IPS-18a (cell line): ENCODE data around the gene USP24.

Source experiments
- H3K27ac ChIP-seq: one replicate; pipeline ENCODE4 v1.5.1; 2013; ENCODE audit warnings: low read length
- H3K27me3 ChIP-seq: one replicate; pipeline ENCODE4 v1.6.1; 2013; ENCODE audit warnings: mild to moderate bottlenecking, low read length; ENCODE audit not compliant: control insufficient read depth, insufficient read depth
- H3K36me3 ChIP-seq: one replicate; pipeline ENCODE4 v1.6.1; 2013; ENCODE audit warnings: low read depth, low read length; ENCODE audit not compliant: control insufficient read depth
- H3K4me1 ChIP-seq: one replicate; pipeline ENCODE4 v1.6.1; 2013; ENCODE audit warnings: low read depth, low read length; ENCODE audit not compliant: control insufficient read depth
- H3K4me3 ChIP-seq: one replicate; pipeline ENCODE4 v1.5.1; 2013; ENCODE audit warnings: low read length
- H3K9ac ChIP-seq: one replicate; pipeline ENCODE4 v1.6.1; 2013; ENCODE audit warnings: mild to moderate bottlenecking, low read length, moderate library complexity
- H3K9me3 ChIP-seq: one replicate; pipeline ENCODE4 v1.6.1; 2013; ENCODE audit warnings: low read depth, low read length; ENCODE audit not compliant: control insufficient read depth

The USP24 gene

GRCh38 chr1:55061000-55061705 is 154.0 kb downstream of the USP24 start:
- Histone ChIP-seq H3K27ac (no peak overlapping the region), H3K4me3 (no peak overlapping the region), H3K4me1 (no peaks in the 10 kb centered on the region), H3K27me3 (no peaks in the 10 kb centered on the region), H3K36me3 (peaks cover 40% of the 10 kb centered on the region), H3K9me3 (no peaks in the 10 kb centered on the region), H3K9ac (no peak overlapping the region)

DNA sequence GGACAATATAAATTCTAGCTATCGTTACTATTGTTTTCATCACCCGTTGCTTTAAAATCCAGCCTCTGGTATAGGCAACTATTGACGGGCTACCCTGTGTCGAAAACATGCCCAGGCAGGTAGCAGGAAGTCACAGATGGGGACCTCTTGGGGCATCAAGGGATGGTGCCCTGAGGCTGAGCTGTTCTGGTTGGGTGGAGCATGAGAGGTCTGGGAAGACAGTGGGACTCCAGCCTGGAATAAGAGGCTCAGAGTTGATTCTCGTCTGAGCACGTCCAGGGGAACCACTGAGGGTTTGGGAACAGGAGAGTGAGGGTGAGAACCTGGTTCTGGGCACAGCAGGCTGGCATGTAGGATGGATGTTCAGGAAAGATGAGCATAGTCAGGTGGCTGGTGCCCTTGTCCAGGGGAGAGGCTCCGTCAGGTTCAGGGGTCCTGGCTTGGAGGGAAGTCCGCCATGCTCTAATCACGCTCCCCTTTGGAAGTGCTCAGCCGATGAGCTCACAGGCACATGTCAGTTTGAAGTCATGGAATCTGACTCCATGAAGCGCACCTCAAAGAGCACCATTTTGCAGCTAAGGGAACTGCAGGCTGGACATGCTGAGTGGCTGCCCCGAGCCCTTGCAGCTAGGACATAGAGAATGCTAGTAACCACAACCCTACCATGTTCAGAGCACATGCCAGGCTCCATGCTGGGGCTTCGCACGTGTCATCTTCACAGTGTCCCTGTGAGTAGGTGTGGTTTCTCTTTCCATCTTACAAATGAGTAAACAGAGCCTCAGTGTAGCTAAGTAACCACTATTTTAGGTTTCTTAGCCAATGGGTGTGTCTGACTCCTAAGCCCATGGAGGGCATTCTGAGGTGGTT is 154.8 kb downstream of the USP24 start:
- no peaks in the 10 kb centered on the region for H3K4me1 ChIP-seq
- no peaks in the 10 kb centered on the region for H3K27me3 ChIP-seq
- H3K4me3 ChIP-seq, result no peak overlapping the region
- no peaks in the 10 kb centered on the region for H3K9me3 ChIP-seq
- no peak overlapping the region for H3K27ac ChIP-seq
- no peak overlapping the region for H3K9ac ChIP-seq
- peaks cover 36% of the 10 kb centered on the region for H3K36me3 ChIP-seq

- Histone ChIP-seq H3K27ac (no peak overlapping the region), H3K9ac (no peak overlapping the region), H3K4me1 (no peaks in the 10 kb centered on the region), H3K4me3 (no peak overlapping the region), H3K27me3 (no peaks in the 10 kb centered on the region), H3K36me3 (peaks cover 37% of the 10 kb centered on the region), H3K9me3 (no peaks in the 10 kb centered on the region)
These were observed 155.6 kb downstream of the USP24 start for GRCh38 chr1:55059302-55060132.

DNA sequence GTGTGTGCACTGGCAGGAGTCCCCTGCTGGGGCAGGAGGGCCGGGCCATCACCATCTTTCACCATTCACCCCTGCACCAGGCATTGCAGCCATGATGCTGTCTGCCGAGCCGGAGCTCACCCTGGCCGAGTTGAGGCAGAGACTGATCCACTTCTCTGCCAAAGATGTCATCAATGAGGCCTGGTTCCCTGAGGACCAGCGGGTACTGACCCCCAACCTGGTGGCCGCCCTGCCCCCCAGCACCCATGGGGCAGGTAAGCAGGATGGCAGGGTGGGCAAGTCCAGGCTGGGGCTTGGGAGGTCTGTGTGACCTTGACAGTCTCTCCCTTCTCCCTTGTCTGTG is 157.2 kb downstream of the USP24 start:
- Histone ChIP-seq H3K27ac (no peak overlapping the region), H3K9me3 (no peaks in the 10 kb centered on the region), H3K27me3 (no peaks in the 10 kb centered on the region), H3K9ac (no peak overlapping the region), H3K4me3 (no peak overlapping the region), H3K36me3 (peaks cover 50% of the 10 kb centered on the region), H3K4me1 (no peaks in the 10 kb centered on the region)

DNA sequence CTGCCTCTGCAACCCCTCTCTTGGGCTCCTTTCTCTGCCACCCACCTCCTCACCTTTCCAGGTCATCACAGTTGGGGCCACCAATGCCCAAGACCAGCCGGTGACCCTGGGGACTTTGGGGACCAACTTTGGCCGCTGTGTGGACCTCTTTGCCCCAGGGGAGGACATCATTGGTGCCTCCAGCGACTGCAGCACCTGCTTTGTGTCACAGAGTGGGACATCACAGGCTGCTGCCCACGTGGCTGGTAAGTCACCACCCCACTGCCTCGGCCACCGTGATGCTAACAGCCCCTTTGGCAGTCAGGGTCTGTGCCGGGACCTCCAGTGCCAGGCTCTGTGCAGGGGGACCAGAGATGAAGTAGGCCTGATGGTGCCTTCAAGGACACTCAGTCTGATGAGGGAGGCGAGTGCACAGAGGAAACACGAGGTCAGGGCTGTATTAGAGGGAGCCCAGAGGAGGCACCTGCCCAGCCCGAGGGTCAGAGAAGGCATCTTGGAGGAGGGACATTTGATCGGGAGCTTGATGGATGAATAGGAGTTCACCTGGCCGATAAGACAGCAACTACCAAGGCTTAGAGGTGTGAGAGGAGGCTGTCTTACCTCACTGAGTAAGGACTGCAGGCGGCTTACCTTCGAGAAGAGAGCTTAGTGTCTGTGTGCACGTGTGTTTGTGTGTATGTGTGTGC is 157.8 kb downstream of the USP24 start:
- no peaks in the 10 kb centered on the region for H3K9me3 ChIP-seq
- no peaks in the 10 kb centered on the region for H3K27me3 ChIP-seq
- H3K9ac ChIP-seq, result no peak overlapping the region
- H3K27ac ChIP-seq, result no peak overlapping the region
- H3K4me1 ChIP-seq, result no peaks in the 10 kb centered on the region
- peaks cover 51% of the 10 kb centered on the region for H3K36me3 ChIP-seq
- no peak overlapping the region for H3K4me3 ChIP-seq

- no peaks in the 10 kb centered on the region for H3K9me3 ChIP-seq
- H3K27ac ChIP-seq, result no peak overlapping the region
- H3K4me3 ChIP-seq, result no peak overlapping the region
- H3K9ac ChIP-seq, result no peak overlapping the region
- H3K36me3 ChIP-seq, result peaks cover 52% of the 10 kb centered on the region
- no peaks in the 10 kb centered on the region for H3K27me3 ChIP-seq
- no peaks in the 10 kb centered on the region for H3K4me1 ChIP-seq
These were observed 158.6 kb downstream of the USP24 start for GRCh38 chr1:55056632-55056992.

- no peak overlapping the region for H3K9ac ChIP-seq
- H3K36me3 ChIP-seq, result peaks cover 49% of the 10 kb centered on the region
- H3K9me3 ChIP-seq, result no peaks in the 10 kb centered on the region
- H3K27ac ChIP-seq, result no peak overlapping the region
- no peaks in the 10 kb centered on the region for H3K4me1 ChIP-seq
- no peak overlapping the region for H3K4me3 ChIP-seq
- H3K27me3 ChIP-seq, result no peaks in the 10 kb centered on the region
These were observed 159.1 kb downstream of the USP24 start for GRCh38 chr1:55055951-55056631.

- no peak overlapping the region for H3K9ac ChIP-seq
- H3K9me3 ChIP-seq, result no peaks in the 10 kb centered on the region
- no peak overlapping the region for H3K27ac ChIP-seq
- H3K4me1 ChIP-seq, result no peaks in the 10 kb centered on the region
- no peaks in the 10 kb centered on the region for H3K27me3 ChIP-seq
- no peak overlapping the region for H3K4me3 ChIP-seq
- peaks cover 45% of the 10 kb centered on the region for H3K36me3 ChIP-seq
These were observed 159.9 kb downstream of the USP24 start for GRCh38 chr1:55055084-55055882.

- H3K27me3 ChIP-seq, result no peaks in the 10 kb centered on the region
- H3K9ac ChIP-seq, result no peak overlapping the region
- no peak overlapping the region for H3K4me3 ChIP-seq
- H3K27ac ChIP-seq, result no peak overlapping the region
- no peaks in the 10 kb centered on the region for H3K9me3 ChIP-seq
- no peaks in the 10 kb centered on the region for H3K4me1 ChIP-seq
- peaks cover 39% of the 10 kb centered on the region for H3K36me3 ChIP-seq
These were observed 160.8 kb downstream of the USP24 start for GRCh38 chr1:55054396-55054795.

DNA sequence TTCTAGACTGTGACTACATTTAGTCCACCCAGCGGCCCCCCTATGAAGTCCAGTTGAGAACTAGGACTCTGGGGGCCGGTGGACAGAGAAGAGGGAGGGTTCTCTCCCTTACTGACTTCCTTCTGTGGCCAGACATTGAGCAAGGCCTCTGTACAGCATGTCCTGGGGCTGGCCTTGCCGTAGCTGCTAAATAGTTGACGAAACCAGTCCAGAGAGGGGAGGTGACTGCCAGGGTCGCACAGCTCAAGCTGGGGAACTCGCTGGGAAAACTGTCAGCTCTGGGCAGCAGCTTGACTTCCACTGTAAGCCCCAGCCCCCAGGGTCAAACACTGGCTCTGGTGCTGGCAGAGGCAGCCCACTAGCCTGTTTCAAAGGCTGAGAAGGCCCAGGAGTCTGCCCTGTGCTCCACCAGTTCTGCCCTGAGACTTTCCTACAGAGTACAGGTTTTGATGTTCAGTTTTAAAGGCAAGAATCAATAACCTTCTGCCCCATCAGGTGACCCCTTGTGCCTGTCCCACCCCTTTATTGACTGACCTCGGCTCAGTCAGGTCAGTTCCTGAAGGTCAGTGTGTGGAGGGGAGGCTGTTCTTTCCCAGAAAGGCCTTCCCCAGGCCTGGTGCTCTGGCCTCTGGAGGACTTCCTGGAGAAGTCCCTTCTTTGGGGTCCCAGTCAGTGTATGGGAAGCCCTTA is 161.8 kb downstream of the USP24 start:
- Histone ChIP-seq H3K4me3 (no peak overlapping the region), H3K4me1 (no peaks in the 10 kb centered on the region), H3K36me3 (peaks cover 37% of the 10 kb centered on the region), H3K27ac (no peak overlapping the region), H3K9me3 (no peaks in the 10 kb centered on the region), H3K27me3 (no peaks in the 10 kb centered on the region), H3K9ac (no peak overlapping the region)
